Stimulated activated CD4-positive, alpha-beta T cell treated with anti-CD3 and anti-CD28 coated beads, Interleukin-15, amount 100 ng/mL, for 1 hour (primary cell): Measurements from ENCODE around the gene TMEM270.

ENCODE experiments used
- DNase-seq, 2 donors: peaks; one replicate each; pipeline ENCODE4 v3.0.0-alpha.2; 2020; ENCODE audit warnings: low read depth in 1 of 2, low spot score in 1 of 2

The TMEM270 gene

DNA sequence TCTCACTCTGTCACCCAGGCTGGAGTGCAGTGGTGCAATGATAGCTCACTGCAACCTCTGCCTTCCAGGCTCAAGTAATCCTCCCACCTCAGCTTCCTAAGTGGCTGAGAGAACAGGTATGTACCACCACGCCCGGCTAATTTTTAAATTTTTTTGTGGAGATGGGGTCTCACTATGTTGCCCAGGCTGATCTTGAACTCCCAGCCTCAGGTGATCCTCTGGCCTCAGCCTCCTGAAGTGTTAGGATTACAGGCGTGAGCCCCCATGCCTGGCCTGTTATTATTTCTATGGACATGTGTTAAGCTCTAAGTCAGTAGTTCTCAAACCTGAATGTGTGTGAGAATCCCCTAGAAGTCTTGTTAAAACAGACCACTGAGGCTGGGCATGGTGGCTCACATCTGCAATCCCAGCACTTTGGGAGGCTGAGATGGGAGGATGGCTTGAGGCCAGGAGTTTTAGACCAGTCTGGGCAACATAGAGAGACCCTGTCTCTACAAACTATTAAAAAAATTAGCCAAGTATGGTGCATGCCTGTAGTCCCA is 24.5 kb downstream of the TMEM270 start:
- no peak for DNase-seq

DNA sequence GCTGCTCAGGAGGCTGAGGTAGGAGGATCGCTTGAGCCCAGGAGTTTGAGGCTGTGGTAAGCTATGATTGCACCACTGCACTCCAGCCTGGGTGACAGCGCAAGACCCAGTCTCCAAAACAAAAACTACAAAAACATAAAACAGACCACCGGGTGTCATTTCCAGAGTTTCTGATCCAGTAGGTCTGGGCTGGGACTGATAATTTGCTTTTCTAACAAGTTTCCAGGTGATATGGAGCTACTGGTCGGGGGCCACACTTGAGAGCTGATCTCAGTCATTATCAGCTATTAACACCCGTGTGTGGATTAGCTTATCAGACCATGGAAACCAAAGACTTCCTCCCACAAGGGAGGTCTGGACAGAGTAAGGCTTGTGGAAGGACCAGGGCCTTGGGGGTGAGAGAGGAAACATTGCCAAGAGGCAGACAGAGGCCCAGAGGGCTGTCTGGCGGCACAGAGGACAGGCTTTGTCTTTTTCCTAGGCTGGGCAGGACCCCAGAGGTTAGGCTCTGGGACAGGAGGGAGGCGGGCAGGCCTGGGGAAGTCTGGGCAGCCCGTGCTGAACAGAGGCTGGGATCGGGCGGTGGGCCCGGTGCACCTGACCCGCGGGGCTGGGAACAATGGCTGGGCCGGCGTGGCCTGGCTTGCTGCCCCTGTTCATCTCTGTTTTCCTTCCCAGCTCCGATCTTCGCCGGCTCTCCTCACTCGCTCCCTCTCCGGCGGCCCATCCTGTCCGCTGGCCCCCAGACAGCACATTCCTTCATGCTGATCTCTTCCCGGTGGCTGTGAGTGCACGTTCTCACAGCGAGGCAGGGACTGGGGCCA is 25.2 kb downstream of the TMEM270 start:
- DNase-seq = no peak

DNA sequence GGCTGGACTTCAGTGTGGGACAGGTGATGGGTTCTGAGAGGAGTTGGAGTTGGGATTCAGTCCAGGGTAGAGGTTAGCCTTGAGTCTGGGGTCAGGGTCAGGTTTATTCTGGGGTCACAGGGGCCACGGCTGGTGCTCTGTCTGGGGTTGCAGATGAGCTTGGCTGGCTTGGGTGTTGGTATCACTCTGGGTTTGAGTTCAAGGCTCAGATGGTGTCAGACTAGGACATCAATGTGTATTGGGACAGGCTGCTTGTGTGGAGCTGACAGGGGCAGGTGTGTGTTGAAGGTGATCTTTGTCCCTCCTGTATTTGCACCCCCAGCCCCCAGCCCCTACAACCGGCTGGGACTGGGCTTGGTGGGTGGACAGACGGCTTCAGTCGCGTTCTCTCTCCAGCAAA is 26.8 kb downstream of the TMEM270 start:
- DNase-seq = no peak

DNA sequence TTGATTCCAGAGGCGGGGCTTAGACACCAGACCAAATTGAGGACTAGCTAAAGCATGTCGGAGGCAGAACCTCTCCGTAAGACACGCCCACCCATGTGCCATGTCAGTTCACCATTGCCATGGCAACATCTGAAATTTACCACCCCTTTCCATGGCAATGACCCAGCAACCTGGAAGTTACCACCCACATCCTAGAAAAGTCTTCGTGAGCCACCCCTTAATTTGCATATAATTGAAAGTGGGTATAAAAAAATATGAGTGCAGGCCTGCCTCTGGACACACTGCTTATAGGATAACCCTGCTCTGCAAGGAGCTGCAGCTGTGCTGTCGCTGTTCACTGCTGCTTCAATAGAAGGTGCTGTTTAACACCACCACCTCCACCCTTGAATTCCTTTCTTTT is 28.0 kb downstream of the TMEM270 start:
- no peak for DNase-seq

DNA sequence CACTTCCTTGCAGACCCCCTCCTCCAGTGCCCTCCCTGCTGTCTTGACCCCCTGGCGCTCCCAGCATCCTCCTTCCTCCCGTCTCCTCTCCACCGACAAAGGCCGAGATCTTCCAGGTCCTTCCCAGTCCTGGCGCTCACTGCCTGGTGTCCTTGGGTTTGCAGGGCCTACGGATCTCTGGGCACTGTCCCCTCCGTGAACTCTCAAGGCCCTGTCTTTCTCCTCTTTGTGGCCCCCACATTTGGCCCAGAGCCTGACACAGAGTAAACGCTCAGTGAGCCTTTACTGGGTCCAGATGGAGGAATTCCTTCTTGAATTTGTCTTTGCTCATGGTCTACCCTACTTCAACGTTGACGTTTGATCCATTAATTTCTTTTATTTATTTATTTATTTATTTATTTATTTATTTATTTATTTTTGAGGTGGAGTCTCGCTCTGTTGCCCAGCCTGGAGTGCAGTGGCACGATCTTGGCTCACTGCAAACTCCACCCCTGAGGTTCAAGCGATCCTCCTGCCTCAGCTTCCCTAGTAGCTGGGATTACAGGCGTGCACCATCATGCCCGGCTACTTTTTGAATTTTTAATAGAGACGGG is 29.7 kb downstream of the TMEM270 start:
- no peak for DNase-seq

DNA sequence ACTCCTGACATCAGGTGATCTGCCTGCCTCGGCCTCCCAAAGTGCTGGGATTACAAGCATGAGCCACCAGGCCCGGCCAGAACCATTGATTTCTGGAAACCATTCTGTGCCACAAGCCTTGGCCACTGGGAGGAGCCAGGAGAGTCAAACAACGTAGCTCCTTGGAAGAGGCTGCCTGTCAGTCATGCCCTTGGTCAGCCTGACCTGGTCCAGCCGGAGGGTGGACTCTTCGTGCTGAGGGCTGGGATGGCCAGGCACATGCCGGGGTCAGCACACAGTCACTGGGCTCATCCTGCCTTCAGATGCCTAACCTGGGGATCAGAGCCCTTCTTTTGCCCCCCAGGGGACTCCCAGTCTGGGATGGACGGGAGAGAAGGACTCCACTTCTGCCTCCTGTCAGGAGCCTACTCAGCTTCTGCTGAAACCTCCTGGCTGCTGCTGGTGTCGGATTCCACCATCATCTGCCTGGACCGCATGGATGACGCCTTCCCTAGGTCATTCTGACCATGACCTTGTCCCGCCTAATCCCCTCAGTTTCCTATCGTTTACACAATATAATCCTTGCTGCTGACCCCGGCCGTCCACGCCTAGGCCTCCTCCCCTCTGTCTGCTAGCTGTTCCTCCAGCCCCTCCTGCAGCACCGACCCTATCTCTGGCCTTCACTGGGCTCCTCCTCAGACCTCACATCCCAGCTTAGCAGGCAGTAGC is 30.4 kb downstream of the TMEM270 start:
- DNase-seq = no peak

DNA sequence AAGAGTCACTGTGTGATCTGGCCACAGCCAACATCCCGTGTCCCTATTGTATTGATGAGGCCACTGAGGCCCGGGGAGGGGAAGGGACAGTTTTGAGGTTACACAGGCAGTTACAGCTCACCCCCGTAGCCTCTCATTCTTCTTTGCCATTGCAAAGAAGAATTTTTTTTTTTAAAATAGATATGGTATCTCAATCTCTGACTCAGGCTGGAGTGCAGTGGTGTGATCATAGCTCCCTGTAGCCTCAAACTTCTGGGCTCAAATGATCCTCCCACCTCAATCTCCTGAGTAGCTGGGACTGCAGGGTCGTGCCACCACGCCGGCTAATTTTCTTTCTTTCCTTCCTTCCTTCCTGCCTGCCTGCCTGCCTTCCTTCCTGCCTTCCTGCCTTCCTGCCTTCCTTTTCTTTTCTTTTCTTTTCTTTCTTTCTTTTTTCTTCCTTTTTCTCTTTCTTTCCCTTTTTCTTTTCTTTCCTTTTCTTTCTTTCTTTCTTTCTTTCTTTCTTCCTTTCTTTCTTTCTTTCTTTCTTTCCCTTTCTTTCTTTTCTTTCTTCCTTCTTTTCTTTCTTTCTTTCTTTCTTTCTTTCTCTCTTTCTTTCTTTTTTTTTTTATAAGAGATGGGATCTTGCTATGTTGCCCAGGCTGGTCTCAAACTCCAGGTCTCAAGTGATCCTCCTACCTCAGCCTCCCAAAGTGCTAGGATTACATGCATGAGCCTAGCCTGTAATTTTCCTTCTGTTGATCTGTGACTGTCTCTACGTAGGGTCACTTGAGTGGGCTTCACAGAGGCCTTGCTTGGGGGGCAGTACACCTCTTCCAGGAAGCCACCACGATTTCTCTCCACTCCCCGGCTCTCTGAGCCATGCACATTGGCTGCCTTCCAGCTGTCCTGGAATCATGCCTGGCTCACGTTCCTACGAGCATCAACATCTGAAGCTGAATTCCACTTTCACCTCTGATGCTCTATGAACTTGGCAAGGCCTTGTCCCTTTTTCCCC is 31.3 kb downstream of the TMEM270 start:
- DNase-seq = no peak

DNA sequence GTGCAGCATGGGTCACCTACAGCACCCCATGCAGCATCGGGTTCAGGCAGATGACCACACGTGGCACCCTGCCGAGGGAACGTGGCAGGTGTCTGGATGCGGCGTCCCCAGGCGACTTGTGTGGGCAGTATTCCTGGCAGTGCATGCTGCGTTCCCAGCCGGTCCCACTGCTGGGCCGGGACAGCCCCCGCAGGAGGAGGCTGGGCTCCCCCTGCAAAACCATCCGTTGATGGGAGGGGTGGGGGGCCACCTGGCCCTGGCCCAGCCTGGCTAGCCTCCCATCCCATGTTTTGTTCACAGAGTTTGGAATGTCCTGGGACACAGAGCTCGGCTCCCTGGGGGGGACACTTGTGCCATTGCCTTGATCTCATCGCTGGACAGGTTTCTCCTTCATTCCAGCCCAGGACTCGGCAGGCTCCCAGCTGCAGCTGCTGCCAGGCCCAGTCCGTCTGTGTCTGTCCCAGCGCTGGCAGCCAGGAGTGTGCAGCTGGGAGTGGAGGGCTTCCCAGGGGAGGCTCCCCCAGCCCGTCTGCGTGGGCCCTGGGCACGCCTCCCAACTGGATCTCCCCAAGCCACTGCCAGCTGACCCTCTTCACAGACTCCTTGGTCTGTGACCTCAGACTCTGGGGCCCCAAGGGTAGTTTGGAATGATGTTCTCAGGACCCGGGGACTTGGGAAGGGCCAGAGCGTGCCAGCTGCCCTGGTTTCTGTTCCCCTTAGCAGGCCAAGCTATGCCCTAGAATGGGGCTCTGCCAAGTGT is 32.6 kb downstream of the TMEM270 start:
- no peak for DNase-seq

DNA sequence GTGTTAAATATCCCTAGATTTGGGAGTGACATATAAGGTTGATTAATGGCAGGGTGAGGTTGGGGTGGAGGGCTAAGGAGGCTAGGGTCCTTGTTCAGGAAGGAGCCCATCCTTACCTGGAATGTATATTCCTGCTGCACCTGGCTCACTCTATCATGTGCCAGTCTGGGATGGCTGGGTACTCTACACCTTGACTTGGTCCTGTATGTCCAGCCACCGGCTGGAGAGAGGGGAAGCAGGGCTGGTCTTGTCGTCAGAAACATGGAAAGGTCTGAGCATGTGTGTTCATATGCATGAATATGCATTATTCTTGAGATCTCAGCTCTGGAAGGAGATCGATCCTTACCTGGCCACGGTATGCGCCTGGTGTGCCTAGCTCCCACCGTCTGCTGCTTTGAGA is 33.2 kb downstream of the TMEM270 start:
- DNase-seq = no peak

DNA sequence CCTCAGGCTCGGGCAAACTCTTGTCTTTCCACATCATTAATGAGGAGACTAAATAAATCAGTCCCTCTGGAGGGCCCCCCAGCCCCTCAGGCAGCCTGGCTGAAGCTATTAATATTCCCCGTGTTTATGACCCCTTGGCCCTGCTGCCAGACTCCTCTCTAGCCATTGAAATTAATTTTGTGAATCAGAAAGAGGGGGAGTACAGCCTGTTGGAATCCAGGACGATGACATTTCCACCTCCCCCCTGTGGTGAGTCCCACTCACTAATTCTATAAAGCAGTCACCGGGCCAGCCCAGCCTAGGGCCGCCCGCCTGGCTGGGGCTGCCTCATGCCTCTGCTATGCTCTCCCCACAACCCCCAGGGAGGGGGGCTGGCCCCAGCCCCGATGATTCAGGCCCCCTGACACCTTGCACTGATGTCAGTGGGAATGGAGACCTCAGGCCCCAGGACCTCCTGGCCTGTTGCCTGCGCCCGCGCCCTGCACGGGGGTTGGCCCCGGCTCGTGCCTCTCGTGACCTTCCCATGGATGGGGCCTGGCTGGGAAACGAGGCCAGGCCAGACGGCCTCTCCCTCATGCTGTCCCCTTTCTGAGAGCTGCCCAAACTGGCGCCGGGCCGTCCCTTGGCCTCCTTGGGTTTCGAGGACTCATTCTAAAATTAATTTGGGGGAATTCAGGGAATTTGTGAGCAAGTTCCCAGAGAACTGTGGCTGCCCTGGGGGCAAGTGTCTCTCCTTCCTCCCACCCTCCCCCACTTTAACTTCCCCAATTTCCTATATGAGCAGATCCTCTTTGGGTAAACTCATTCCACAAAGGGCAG is 34.0 kb downstream of the TMEM270 start:
- no peak for DNase-seq

DNA sequence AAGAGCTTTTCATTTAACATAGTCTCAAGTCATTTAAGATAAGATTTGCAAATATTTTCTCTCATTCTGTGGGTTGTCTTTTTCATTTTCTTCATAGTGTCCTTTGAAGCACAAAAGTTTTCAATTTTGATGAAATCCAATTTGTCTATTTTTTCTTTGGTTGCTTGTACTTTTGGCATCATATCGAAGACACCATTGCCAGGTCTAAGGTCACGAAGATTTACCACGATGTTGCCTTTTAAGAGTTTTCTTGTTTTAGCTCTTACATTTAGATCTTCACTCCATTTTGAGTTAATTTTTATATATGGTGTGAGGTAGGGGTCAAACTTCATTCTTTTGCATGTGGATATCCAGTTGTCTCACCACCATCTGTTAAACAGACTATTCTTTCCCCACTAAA is 34.7 kb downstream of the TMEM270 start:
- no peak for DNase-seq

DNA sequence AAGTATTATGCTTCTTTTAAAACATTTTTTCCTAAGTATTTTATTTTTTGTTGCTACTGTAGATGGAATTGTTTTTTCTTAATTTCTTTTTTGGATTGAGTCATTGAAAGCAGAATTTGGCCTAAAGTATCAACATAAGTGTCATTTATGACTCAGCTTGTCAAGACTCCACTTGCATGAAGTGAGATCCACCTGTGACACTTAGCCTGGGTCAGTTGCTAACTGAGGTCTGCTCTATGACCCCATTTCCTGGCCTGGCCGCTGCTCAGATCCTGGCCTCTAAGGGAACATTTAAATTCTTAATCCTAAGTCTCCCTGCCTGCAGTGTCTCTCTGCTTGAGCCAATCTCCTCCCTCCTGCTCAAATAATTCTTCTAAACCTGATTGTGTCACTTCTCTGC is 35.5 kb downstream of the TMEM270 start:
- no peak for DNase-seq

DNA sequence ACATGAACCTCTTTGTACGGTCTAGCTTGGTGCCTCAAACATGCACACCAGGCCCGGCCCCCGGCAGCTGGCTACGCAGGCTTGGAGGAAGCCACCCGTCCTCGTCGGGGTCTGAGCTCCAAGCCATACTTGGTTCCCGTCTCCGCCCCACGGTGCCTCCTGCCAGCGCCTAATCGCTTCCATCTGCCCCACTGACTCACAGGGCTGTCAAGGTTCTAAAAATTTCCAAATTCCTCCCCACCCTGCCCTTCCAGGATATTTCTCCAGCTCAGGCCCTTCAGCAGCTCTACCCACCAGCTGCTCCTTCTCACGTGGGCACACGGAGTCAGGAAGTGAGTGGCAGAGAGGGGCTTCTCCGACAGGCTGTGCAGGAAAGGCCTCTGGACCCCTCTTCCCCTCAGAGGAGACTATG is 38.8 kb downstream of the TMEM270 start:
- DNase-seq = no peak

DNA sequence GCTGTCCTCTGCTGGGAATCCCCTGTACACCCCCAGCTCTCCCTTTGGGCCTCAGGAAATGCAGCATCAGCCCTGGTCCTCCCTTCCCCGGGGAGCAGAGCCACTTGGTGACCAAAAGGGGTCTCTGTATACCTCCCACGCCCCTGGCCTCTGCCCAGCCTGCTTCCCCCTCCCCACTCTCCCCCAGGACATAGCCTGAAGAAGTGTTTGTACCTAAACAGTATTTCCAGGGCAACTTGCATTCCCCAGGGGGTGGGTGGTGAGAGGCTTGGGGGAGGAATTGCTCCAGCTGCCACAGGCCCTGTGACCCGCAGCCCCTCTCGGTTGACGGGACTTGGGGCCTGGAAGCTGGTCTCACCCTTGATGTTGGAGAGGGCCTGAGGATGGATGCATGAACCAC is 39.3 kb downstream of the TMEM270 start:
- no peak for DNase-seq

DNA sequence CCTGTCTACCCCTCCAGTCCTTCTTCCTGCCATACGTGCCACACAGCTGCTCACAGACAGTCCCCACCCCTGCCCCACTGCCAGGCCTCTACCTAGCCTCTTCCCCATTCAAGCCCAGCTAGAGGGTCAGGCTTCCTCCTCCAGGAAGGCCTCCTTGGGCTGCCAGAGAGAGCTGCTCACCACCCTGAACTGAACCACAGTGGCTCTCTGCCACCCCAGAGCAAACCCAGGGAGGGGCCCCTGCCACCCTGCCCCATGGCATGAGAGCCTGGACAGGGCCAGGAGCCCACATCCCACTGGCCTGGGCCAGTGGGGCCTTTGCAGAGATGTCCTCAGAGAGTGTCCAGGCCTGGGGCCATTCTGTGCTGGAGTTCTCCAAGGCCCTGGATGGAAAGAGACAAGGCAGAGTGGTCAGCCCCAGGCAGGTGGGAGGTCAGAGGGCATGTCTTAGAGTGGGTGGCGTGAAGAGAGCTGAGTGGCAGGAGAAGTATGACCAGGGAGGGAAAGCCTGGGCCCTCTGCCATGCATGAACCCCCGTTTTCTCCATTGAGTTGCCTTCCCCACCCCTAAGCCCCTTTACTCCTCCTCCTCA is 40.4 kb downstream of the TMEM270 start:
- no peak for DNase-seq

DNA sequence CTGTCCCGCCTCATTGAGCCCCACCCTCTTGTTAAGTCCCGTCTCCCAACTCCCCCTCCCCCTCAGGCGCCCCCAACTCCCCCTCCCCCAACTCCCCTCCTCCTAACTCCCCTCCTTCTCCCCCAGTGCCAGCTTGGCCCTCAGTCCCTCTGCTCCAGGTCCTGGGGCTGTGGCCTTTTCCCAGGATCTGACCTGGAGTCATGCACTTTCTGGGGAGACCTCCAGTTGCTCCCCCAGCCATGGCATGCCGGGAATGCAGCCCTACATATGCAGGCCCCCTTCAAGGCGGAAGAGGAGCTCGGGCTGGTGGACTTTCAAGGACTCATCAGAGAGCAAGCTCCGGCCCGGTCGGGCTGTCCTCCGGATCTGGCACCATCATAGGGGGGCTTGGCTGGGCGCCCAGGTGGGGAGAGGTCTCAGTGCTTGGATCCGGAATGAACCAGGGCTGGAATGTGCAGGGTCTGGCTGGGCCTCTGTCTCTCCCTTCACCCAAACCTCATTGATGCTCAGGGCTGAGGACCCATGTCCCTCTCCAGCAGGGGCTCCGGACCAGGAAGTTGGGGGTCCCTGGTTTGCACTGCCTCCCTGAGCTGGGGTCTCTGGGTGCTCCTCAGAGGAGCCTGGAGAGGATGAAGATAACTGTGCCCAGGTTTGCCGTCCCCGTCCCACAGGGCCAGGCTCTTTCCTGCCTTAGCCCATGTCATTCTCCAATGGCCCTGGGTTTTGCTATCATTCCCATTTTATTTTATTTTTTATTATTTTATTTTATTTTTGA is 41.1 kb downstream of the TMEM270 start:
- DNase-seq = no peak

DNA sequence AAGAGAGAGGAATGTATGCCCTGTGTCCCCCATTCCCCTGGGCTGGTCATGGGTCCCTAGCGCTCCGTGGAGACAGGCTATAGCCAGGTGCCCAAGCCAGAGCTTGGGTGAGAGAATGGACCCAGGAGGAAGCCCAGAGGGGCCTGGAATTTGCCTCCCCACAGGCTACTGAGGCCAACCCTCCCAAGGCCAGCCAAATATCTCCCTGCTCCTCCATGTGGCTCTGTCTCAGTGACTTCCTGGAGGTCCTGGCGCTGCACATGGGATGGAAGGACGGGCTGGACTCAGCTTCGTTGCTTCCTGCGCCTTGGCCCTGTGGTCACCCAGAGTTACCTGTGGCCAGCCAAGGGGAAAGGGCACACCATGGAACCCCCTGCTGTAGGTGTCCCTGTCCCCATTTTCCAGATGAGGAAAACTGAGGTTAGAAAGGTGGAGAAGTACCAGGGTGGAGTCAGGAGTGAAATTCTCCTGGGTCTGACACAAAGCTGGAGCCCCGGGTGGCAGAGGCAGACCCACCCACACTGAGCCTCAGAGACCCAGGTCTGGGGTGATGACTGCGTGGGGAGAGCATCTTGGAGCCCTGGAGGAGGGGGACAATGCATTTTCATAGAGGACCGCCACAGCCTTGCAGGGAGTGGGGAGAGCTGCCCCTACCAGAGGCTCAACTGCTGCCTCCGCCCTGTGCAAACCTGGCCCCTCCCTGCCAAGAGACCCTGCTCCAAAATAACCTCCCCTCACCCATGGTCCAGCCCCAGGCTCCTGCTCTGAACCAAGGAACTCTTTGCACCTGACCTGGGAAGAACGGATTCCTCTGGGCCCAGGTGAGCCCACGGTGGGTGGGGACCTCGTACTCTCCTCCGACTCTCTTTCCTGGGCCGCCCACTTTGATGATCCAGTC is 42.6 kb downstream of the TMEM270 start:
- DNase-seq = no peak
